Stimulated activated CD4-positive, alpha-beta T cell treated with anti-CD3 and anti-CD28 coated beads, TNF-alpha, amount 100 ng/mL, for 4 hours (primary cell): ENCODE data around the gene PLCG1.

Source experiments
- DNase-seq, 3 experiments: peaks; one replicate each; pipeline ENCODE4 v3.0.0-alpha.2; 2020; ENCODE audit warnings: low read depth in 3 of 3

The PLCG1 gene

GRCh38 chr20:41213150-41213820, 75.9 kb downstream of the PLCG1 start:
- no peak for DNase-seq

GRCh38 chr20:41214202-41214601, 76.9 kb downstream of the PLCG1 start:
- DNase-seq, result no peak

- DNase-seq, result no peak
Measured at GRCh38 chr20:41214666-41215065, 77.3 kb downstream of the PLCG1 start.

- DNase-seq, result no peak
Measured at GRCh38 chr20:41217422-41217821, 80.1 kb downstream of the PLCG1 start.

GRCh38 chr20:41218466-41218865, 81.1 kb downstream of the PLCG1 start:
- no peak for DNase-seq

- DNase-seq, result no peak
Measured at GRCh38 chr20:41219824-41220223, 82.5 kb downstream of the PLCG1 start.

GRCh38 chr20:41221614-41222218, 84.4 kb downstream of the PLCG1 start:
- DNase-seq, result no peak

- no peak for DNase-seq
Measured at GRCh38 chr20:41222296-41222695, 85.0 kb downstream of the PLCG1 start.

GRCh38 chr20:41222703-41223102, 85.4 kb downstream of the PLCG1 start:
- DNase-seq, result no peak

- DNase-seq, result no peak
Measured at GRCh38 chr20:41223112-41223511, 85.8 kb downstream of the PLCG1 start.

- no peak for DNase-seq
Measured at GRCh38 chr20:41224281-41224680, 86.9 kb downstream of the PLCG1 start.

- no peak for DNase-seq
Measured at GRCh38 chr20:41225091-41225490, 87.7 kb downstream of the PLCG1 start.

GRCh38 chr20:41226426-41226825, 89.1 kb downstream of the PLCG1 start:
- no peak for DNase-seq
